ENCODE data around the gene SMURF1.

- no peak for TF ChIP-seq TAF1 (IDR thresholded peaks at IDR 0.05; ENCODE audit: low read depth, low read length)
- TF ChIP-seq PAX5 (IDR thresholded peaks at IDR 0.05; ENCODE audit: insufficient read depth, low read length, severe bottlenecking), result no peak
- TF ChIP-seq SPI1 (IDR thresholded peaks at IDR 0.05; ENCODE audit: low read depth, low read length), result no peak
- no peak for TF ChIP-seq POLR2AphosphoS5 (IDR thresholded peaks at IDR 0.05; ENCODE audit: low read depth, low read length)
- no peak for TF ChIP-seq POLR2A (IDR thresholded peaks at IDR 0.05; ENCODE audit: low read depth, low read length)
- TF ChIP-seq POU2F2 (IDR thresholded peaks at IDR 0.05; ENCODE audit: low read depth, low read length), result no peak
Observed at GRCh38 chr7:98998821-98999725, 144.8 kb downstream of the SMURF1 start.

Measured in GM12891 (cell line).